GM18868 (cell line): ENCODE measurements around the gene EOLA1.
A peak's percentile ranks its signal among the peaks of the same experiment; 100 is the strongest.
"Not testable (repeated sequence)": the region's sequence is repeated elsewhere in the genome, so short reads cannot be mapped to it uniquely, and the experiment has no call there.

ENCODE experiments used
- ATAC-seq: cut with Tn5 transposase; IDR thresholded peaks from one replicate; pipeline ENCODE4 v1.9.1; 2021; ENCODE audit warnings: mild to moderate bottlenecking, moderate library complexity; ENCODE audit not compliant: unreplicated experiment

The EOLA1 gene

GRCh38 chrX:149513825-149514428, 26.9 kb upstream of the EOLA1 start:
- no peak for ATAC-seq

GRCh38 chrX:149515954-149516602, 24.7 kb upstream of the EOLA1 start:
- no peak for ATAC-seq

DNA sequence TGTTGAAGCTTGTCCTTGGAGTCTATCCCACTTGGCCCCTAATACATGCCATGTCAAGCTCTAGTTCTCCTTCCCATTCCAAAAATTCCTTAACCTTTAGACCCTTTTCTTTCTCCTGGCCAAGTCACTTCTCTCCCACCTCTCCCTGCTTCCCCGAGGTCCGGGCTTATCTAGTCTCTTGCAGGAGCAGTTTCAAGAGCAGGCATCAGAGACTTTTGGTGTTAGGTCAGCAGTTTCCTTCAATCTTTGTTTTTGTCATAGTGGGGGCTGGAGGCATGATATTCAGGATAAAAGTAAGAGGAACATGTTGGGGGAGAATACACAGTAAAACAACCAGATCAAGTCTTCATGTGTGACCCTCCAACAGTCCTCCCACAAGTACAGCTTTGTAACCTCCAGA, 24.2 kb upstream of the EOLA1 start:
- no peak for ATAC-seq

GRCh38 chrX:149517308-149517707, 23.5 kb upstream of the EOLA1 start:
- no peak for ATAC-seq

- ATAC-seq, result no peak
Measured at GRCh38 chrX:149518236-149518635, 22.6 kb upstream of the EOLA1 start.

DNA sequence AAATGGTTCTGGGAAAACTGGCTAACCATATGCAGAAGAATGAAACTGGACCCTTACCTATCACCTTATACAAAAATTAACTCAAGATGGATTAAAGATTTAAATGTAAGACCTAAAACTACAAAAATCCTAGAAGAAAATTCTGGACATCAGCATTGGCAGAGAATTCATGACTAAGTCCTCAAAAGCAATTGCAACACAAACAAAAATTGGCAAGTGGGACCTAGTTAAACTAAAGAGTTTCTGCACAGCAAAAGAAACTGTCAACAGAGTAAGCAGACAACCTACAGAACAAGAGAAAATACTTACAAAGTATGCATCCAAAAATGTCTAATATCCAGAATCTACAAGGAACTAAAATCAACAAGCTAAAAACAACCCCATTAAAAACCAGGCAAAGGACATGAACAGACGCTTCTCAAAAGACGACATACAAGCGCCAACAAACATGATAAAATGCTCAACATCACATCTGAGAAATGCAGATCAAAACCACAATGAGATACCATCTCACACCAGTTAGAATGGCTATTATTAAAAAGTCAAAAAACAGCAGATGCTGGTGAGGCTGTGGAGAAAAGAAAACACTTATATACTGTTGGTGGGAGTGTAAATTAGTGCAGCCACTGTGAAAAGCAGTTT, 20.1 kb upstream of the EOLA1 start:
- not testable (repeated sequence) for ATAC-seq

DNA sequence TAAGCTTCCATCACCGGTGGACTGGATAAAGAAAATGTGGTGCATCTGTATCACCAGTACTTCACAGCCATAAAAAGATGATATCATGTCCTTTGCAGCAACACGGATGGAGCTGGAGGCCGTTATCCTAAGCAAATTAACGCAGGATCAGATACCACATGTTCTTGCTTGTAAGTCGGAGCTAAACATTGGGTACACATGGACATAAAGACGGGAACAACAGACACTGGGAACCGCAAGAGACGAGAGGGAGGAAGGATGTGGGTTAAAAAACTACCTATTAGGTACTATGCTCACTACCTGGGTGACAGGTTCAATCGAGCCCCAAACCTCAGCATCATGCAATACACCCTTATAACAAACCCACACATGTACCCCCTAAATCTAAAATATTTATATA, 19.4 kb upstream of the EOLA1 start:
- ATAC-seq, result no peak

GRCh38 chrX:149522916-149523315, 17.9 kb upstream of the EOLA1 start:
- no peak for ATAC-seq

GRCh38 chrX:149525389-149525788, 15.4 kb upstream of the EOLA1 start:
- ATAC-seq, result peak; percentile 92

- ATAC-seq, result peak; percentile 33
Measured at GRCh38 chrX:149525903-149526302, 14.9 kb upstream of the EOLA1 start.

- not testable (repeated sequence) for ATAC-seq
Measured at GRCh38 chrX:149526318-149527033, 14.3 kb upstream of the EOLA1 start.

GRCh38 chrX:149527705-149528104, 13.1 kb upstream of the EOLA1 start:
- peak; percentile 23 for ATAC-seq

- no peak for ATAC-seq
Measured at GRCh38 chrX:149528381-149528780, 12.4 kb upstream of the EOLA1 start.

GRCh38 chrX:149531599-149531998, 9.2 kb upstream of the EOLA1 start:
- peak; percentile 76 for ATAC-seq

DNA sequence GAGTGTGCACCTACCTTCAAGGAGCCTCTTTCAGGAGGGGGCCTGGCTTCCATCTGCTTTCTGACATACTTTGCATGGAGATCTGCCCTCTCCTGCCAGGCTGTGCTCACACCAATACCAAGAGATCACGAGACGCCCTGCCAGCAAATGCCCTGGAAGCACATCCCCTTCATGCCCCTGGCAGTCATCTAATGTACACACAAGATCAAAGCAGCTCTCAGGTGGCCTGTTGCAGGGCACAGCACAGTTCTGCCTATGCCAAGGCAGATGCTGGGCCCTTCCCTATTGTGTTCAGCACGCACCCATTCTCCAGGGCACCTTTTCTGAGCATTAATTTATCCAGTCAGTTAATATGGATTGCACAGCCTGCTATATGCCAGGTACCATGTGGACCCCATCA, 7.9 kb upstream of the EOLA1 start:
- not testable (repeated sequence) for ATAC-seq

GRCh38 chrX:149533999-149534398, 6.8 kb upstream of the EOLA1 start:
- ATAC-seq, result not testable (repeated sequence)

GRCh38 chrX:149534926-149535602, 5.7 kb upstream of the EOLA1 start:
- not testable (repeated sequence) for ATAC-seq

DNA sequence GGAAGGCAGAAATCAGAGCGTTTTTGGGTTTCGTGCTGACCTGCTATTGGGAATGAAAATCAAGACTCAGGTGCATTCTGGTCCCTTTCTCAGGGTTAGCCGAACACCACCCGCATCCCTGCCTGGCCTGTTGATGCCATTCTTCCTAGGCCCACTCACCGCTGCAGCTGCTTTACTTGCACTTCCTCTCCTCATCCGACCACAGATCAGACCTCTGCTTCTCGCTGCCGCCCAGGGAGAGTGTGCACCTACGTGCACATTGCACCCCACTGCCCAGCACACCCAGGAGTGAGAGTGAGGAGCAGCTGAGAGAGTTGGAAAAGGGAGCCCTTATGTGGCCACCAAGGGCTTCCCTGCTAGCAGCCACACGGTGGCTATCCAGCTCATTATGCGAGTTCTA, 3.3 kb upstream of the EOLA1 start:
- not testable (repeated sequence) for ATAC-seq

DNA sequence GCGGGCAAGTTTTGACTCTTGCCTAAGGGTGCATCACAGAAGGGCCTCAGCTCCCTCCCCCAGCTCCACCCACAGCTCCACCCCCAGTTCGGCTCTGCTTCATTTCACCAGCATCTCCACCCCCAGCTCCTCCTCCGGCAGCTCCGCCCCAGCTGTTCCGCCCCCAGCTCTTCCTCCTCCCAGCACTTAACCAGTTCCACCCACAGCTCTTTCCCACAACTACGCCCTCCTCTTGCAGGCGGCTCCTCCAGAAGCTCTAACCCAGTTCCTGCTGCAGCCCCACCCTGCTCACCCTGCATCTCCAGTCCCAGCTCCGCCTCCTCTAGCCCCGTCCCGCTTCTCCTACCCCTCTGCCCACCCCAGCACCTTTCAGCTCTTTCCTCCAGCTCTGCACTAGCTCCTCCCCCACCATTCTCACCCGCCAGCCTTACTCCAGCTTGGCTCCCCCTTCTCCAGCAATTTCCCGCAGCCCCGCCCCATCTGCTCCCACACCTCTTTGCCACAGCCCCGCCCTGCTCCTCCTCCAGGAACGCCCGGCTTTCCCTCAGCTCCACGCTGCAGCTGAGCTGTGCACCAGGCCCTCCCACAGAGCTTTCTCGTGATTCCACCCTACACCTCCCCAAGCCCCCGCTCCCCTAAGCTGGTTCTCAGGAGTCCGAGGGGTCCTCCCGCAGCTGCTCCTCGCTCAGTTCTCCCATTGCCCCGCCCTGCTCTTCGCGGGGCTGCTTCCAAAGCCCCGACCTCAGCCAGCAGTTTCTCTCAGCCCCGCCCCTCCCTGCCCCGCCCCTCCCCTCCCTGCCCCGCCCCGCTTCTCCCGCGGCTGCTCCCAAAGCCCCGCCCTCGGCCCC, 1.3 kb upstream of the EOLA1 start:
- peak; percentile 50 for ATAC-seq

GRCh38 chrX:149540131-149540620, 636 bp upstream of the EOLA1 start:
- ATAC-seq, result peak; percentile 25
